IMR-90 (cell line): Measurements from ENCODE around the gene TMTC1. TPM values are rescaled to one million over a fixed set of nuclear protein-coding genes. Genes with fewer than 3 reads are reported as not detected.
A peak's percentile ranks its signal among the peaks of the same experiment; 100 is the strongest.

Experiments
- ATAC-seq: fragments of 200-7000 bp; cut with Tn5 transposase; 2 replicates; pipeline ENCODE4 v1.9.1; 2020; ENCODE audit warnings: low read depth, mild to moderate bottlenecking, moderate library complexity
- BruUV-seq: library from RNA; stranded (reverse); fragments of 400-500 nt; replicated peaks from 2 replicates; lab custom pipeline; 2021; lab: Mats Ljungman, UMichigan
- CTCF ChIA-PET: fragments of 300-600 bp; formaldehyde crosslinking; extraction: SDS; loops from one replicate; lab custom pipeline; 2021; ENCODE audit warnings: antibody characterized with exemption; lab: Yijun Ruan, JAX
- POLR2A ChIA-PET: fragments of 300-600 bp; sonication (Branson Sonifier 250); formaldehyde crosslinking; loops from one replicate; lab custom pipeline; 2022; ENCODE audit warnings: antibody characterized with exemption; ENCODE audit not compliant: unreplicated experiment; lab: Charles Lee
- DNase-seq: peaks from one replicate; pipeline ENCODE4 v3.0.0; 2013
- H2AFZ ChIP-seq: replicated peaks from 2 replicates; pipeline ENCODE3; 2013; ENCODE audit warnings: low read length, mild to moderate bottlenecking; ENCODE audit not compliant: poor library complexity
- H2AK5ac ChIP-seq: 2 replicates; pipeline ENCODE4 v1.6.1; 2013; ENCODE audit warnings: low read depth, low read length, inconsistent platforms
- H2AK9ac ChIP-seq: replicated peaks from 2 replicates; pipeline ENCODE3; 2013; ENCODE audit warnings: mild to moderate bottlenecking, low read depth, low read length, moderate library complexity; ENCODE audit not compliant: poor library complexity
- H2BK120ac ChIP-seq: 2 replicates; pipeline ENCODE4 v1.6.1; 2013; ENCODE audit warnings: low read depth, low read length, inconsistent platforms
- H2BK15ac ChIP-seq: 3 replicates; pipeline ENCODE4 v1.6.1; 2013; ENCODE audit warnings: low read depth, low read length, inconsistent platforms
- H2BK20ac ChIP-seq: 2 replicates; pipeline ENCODE4 v1.6.1; 2013; ENCODE audit warnings: low read depth, mild to moderate bottlenecking, inconsistent platforms, low read length, moderate library complexity
- H2BK5ac ChIP-seq: 2 replicates; pipeline ENCODE4 v1.6.1; 2013; ENCODE audit warnings: mild to moderate bottlenecking, low read depth, low read length, inconsistent platforms; ENCODE audit not compliant: poor library complexity, severe bottlenecking
- H3K14ac ChIP-seq: replicated peaks from 2 replicates; pipeline ENCODE4 v1.6.1; 2013; ENCODE audit warnings: low read depth, low read length, inconsistent platforms
- H3K18ac ChIP-seq: 2 replicates; pipeline ENCODE4 v1.6.1; 2013; ENCODE audit warnings: low read depth, low read length, control low read depth
- H3K23ac ChIP-seq: 2 replicates; pipeline ENCODE4 v1.6.1; 2013; ENCODE audit warnings: low read depth, low read length, inconsistent platforms
- H3K27ac ChIP-seq: 2 replicates; pipeline ENCODE4 v1.5.1; 2013; ENCODE audit warnings: mild to moderate bottlenecking, control low read depth, low read length; ENCODE audit not compliant: insufficient read depth
- H3K27me3 ChIP-seq: 2 replicates; pipeline ENCODE4 v1.6.1; 2013; ENCODE audit warnings: low read length; ENCODE audit not compliant: control insufficient read depth, insufficient read depth
- H3K36me3 ChIP-seq: 2 replicates; pipeline ENCODE4 v1.6.1; 2013; ENCODE audit warnings: low read length, mixed read lengths; ENCODE audit not compliant: control insufficient read depth, insufficient read depth
- H3K4ac ChIP-seq: 2 replicates; pipeline ENCODE4 v1.6.1; 2013; ENCODE audit warnings: low read depth, low read length, inconsistent platforms
- H3K4me1 ChIP-seq: 2 replicates; pipeline ENCODE4 v1.6.1; 2013; ENCODE audit warnings: low read length, mixed read lengths; ENCODE audit not compliant: control insufficient read depth, insufficient read depth
- H3K4me2 ChIP-seq: 2 replicates; pipeline ENCODE4 v1.6.1; 2013; ENCODE audit warnings: low read depth, mild to moderate bottlenecking, control low read depth, low read length, moderate library complexity
- H3K4me3 ChIP-seq: 2 replicates; pipeline ENCODE4 v1.5.1; 2013; ENCODE audit warnings: low read depth, mild to moderate bottlenecking, control low read depth, low read length, moderate library complexity; ENCODE audit not compliant: insufficient read depth
- H3K56ac ChIP-seq: 2 replicates; pipeline ENCODE4 v1.6.1; 2013; ENCODE audit warnings: low read length, inconsistent platforms; ENCODE audit not compliant: insufficient read depth; ENCODE audit errors: extremely low read depth
- H3K79me1 ChIP-seq, 2 experiments: 2 replicates each; pipeline ENCODE4 v1.6.1; 2013; ENCODE audit warnings: low read length in 2 of 2, inconsistent platforms in 1 of 2, low read depth in 1 of 2
- H3K9ac ChIP-seq: 2 replicates; pipeline ENCODE4 v1.6.1; 2013; ENCODE audit warnings: low read depth, low read length, control low read depth
- H3K9me1 ChIP-seq: 2 replicates; pipeline ENCODE4 v1.6.1; 2013; ENCODE audit warnings: low read length, inconsistent platforms; ENCODE audit not compliant: insufficient read depth
- H3K9me3 ChIP-seq: 2 replicates; pipeline ENCODE4 v1.6.1; 2013; ENCODE audit warnings: low read length; ENCODE audit not compliant: control insufficient read depth, insufficient read depth
- H4K20me1 ChIP-seq: 2 replicates; pipeline ENCODE4 v1.6.1; 2013; ENCODE audit warnings: low read length, inconsistent platforms; ENCODE audit not compliant: insufficient read depth
- H4K5ac ChIP-seq: 2 replicates; pipeline ENCODE4 v1.6.1; 2013; ENCODE audit warnings: mild to moderate bottlenecking, low read depth, low read length, control low read depth
- H4K8ac ChIP-seq, 2 experiments: 2 replicates each; pipeline ENCODE4 v1.6.1; 2013; ENCODE audit warnings: low read depth in 2 of 2, low read length in 2 of 2, control low read depth in 1 of 2, inconsistent platforms in 1 of 2
- H4K91ac ChIP-seq: 2 replicates; pipeline ENCODE4 v1.6.1; 2013; ENCODE audit warnings: low read depth, low read length, inconsistent platforms; ENCODE audit not compliant: insufficient read depth
- RAD21 ChIP-seq: IDR thresholded peaks from 2 replicates; pipeline ENCODE4 v1.6.1; 2012; ENCODE audit warnings: low read length, improper control_type of control experiment
- RCOR1 ChIP-seq: IDR thresholded peaks from 2 replicates; pipeline ENCODE4 v1.6.1; 2012; ENCODE audit warnings: mild to moderate bottlenecking, low read length, improper control_type of control experiment; ENCODE audit not compliant: insufficient replicate concordance
- WGBS, 2 experiments: methylation state at CpG; one replicate each; pipeline versions ENCODE4 v1.1.5 to v1.1.7; 2013; ENCODE audit warnings: missing lambda C conversion rate in 2 of 2; ENCODE audit not compliant: insufficient read length in 1 of 2; ENCODE audit errors: extremely low coverage in 2 of 2; 5-methylcytosine and 5-hydroxymethylcytosine counted together
- dilution Hi-C: fragments of 300-500 bp; cut with HindIII; formaldehyde crosslinking; loops from one replicate; pipeline ENCODE4 v1.14.3; 2018; ENCODE audit warnings: low sequenced_read_pairs; ENCODE audit not compliant: unreplicated experiment
- in situ Hi-C: fragments of 300-500 bp; cut with MboI; formaldehyde crosslinking; loops from 3 replicates; pipeline ENCODE4 v1.14.3; 2019; ENCODE audit warnings: low sequenced_read_pairs, inconsistent platforms, mixed read lengths
- intact Hi-C: fragments of 100-400 bp; cut with micrococcal nuclease; formaldehyde crosslinking; loops from 2 replicates; pipeline ENCODE4 v1.10.0; 2022
- polyA plus RNA-seq, 3 experiments: library from polyadenylated mRNA; depleted of rRNA; stranded (reverse); fragments of >200 nt; gene quantifications; 2 replicates each; pipeline ENCODE4 v1.2.3, GENCODE V29; 2012; ENCODE audit warnings: low replicate concordance in 1 of 3
- total RNA-seq: library from RNA; depleted of rRNA; stranded (reverse); fragments of >200 nt; gene quantifications from 2 replicates; pipeline ENCODE4 v1.2.3, GENCODE V29; 2012
- TF ChIP-seq, protein P1 (sequence below): fragments of 150-350 bp; IDR thresholded peaks from 2 replicates; pipeline ENCODE4 v1.6.1; 2017; ENCODE audit warnings: mild to moderate bottlenecking, antibody characterized with exemption, low read length, low read depth

TMTC1 gene
- total and polyA plus RNA-seq, 2 of the 4 experiments (the other 2 are of a cell fraction) = 12.5 to 36.4 TPM

DNA sequence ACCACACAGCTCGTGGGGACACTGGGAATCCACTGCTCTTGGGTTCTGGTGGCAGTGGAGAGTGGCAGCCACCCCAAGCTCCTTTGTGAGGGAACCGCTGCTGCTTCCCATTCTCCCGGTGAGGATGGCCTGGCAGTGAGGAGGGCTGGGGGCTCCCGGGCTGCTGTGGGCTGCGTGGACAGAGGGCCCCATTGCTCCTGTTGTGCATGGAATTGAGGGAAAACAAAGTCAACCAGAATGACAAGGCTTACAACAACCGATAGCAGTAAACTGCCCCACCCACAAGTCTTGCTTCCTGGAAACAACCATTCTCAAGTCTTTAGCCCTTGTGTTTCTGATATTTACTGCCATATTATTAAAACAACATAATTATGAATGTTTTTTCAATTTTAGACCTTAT is 32.1 kb downstream of the TMTC1 start:
- peak overlapping the region; percentile 69 for H3K27ac ChIP-seq
- H2AK5ac ChIP-seq = peak overlapping the region; percentile 80
- peak overlapping the region; percentile 27 for H4K5ac ChIP-seq
- peak overlapping the region; percentile 70 for H2AK9ac ChIP-seq
- WGBS, 2 experiments = no CpG with 5 or more reads among the region's 6 CpGs
- peaks cover 45% of the 10 kb centered on the region for H3K36me3 ChIP-seq
- peak overlapping the region; percentile 65 for H3K4ac ChIP-seq
- H3K9me3 ChIP-seq = no peaks in the 10 kb centered on the region
- H3K56ac ChIP-seq = no peak overlapping the region; the same call in 1 of the 2 replicates
- peak overlapping the region; percentile 85; the same call in 2 of the 3 replicates for H2BK15ac ChIP-seq
- peaks cover 13% of the 10 kb centered on the region for H3K4me1 ChIP-seq
- DNase-seq (no peak), ATAC-seq (peak; percentile 7)
- no peak overlapping the region for H3K4me3 ChIP-seq
- no peak overlapping the region for H3K9ac ChIP-seq
- H3K4me2 ChIP-seq = no peak overlapping the region
- H2BK120ac ChIP-seq = peak overlapping the region; percentile 71
- TF ChIP-seq RAD21 = no peak
- no peak for TF ChIP-seq RCOR1
- TF ChIP-seq, protein P1, sequence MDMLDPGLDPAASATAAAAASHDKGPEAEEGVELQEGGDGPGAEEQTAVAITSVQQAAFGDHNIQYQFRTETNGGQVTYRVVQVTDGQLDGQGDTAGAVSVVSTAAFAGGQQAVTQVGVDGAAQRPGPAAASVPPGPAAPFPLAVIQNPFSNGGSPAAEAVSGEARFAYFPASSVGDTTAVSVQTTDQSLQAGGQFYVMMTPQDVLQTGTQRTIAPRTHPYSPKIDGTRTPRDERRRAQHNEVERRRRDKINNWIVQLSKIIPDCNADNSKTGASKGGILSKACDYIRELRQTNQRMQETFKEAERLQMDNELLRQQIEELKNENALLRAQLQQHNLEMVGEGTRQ = no peak
- ChIA-PET POLR2A (no interaction called here), CTCF (interaction anchor here (1.0 kb wide), 1 partner anchor 9 kb away, joined by 4 read pairs; no protein-coding TSS in a partner anchor)
- in situ Hi-C loops (no loop called here), dilution Hi-C loops (no loop called here), intact Hi-C loops (loop anchor here (2.0 kb wide), 1 partner anchor 17 kb away; no protein-coding TSS in a partner anchor)
- H3K27me3 ChIP-seq = no peaks in the 10 kb centered on the region
- H3K79me1 ChIP-seq = peaks cover 4 to 10% of the 10 kb centered on the region in 2 experiments; a peak in 2 of 4 replicates
- peak overlapping the region; percentile 75 for H3K14ac ChIP-seq
- H4K8ac ChIP-seq = peak overlapping the region; percentile 49 to 87; a peak in 3 of 4 replicates
- H2BK20ac ChIP-seq = peak overlapping the region; percentile 69
- H2AFZ ChIP-seq = peak overlapping the region; percentile 11
- no TSS peak for BruUV-seq
- H2BK5ac ChIP-seq = peak overlapping the region; percentile 82
- peak overlapping the region; percentile 7; the same call in 1 of the 2 replicates for H3K23ac ChIP-seq
- peak overlapping the region; percentile 59 for H3K18ac ChIP-seq
- peaks cover 10% of the 10 kb centered on the region for H3K9me1 ChIP-seq
- no peaks in the 10 kb centered on the region for H4K20me1 ChIP-seq
- peak overlapping the region; percentile 85 for H4K91ac ChIP-seq
